Trophoblast cell (in vitro differentiated cells and primary cell): ENCODE results near the gene TGIF1.

Source experiments
- DNase-seq, 2 donors: peaks; one replicate each; pipeline ENCODE4 v3.0.0-alpha.2; 2016
- H2AFZ ChIP-seq: 2 replicates; pipeline ENCODE4 v1.6.1; 2013; ENCODE audit warnings: low read length, moderate library complexity, mild to moderate bottlenecking; ENCODE audit not compliant: insufficient read depth, poor library complexity
- H2AK5ac ChIP-seq: 2 replicates; pipeline ENCODE4 v1.6.1; 2013; ENCODE audit warnings: mild to moderate bottlenecking, low read length
- H2BK120ac ChIP-seq: 2 replicates; pipeline ENCODE4 v1.6.1; 2013; ENCODE audit warnings: low read length, mild to moderate bottlenecking, moderate library complexity; ENCODE audit not compliant: insufficient read depth, poor library complexity
- H2BK12ac ChIP-seq: 2 replicates; pipeline ENCODE4 v1.6.1; 2013; ENCODE audit warnings: mild to moderate bottlenecking, low read length, moderate library complexity
- H2BK5ac ChIP-seq: 2 replicates; pipeline ENCODE4 v1.6.1; 2013; ENCODE audit warnings: low read length, low read depth, moderate library complexity, mild to moderate bottlenecking; ENCODE audit not compliant: poor library complexity
- H3K14ac ChIP-seq: 2 replicates; pipeline ENCODE4 v1.6.1; 2013; ENCODE audit warnings: mild to moderate bottlenecking, low read length
- H3K18ac ChIP-seq: 2 replicates; pipeline ENCODE4 v1.6.1; 2013; ENCODE audit warnings: mild to moderate bottlenecking, low read length
- H3K23ac ChIP-seq: 2 replicates; pipeline ENCODE4 v1.6.1; 2013; ENCODE audit warnings: low read length
- H3K27ac ChIP-seq: 2 replicates; pipeline ENCODE4 v1.5.1; 2013; ENCODE audit warnings: low read depth, mild to moderate bottlenecking, inconsistent platforms, low read length, moderate library complexity
- H3K27me3 ChIP-seq: 2 replicates; pipeline ENCODE4 v1.6.1; 2013; ENCODE audit warnings: inconsistent platforms, mild to moderate bottlenecking, low read length, moderate library complexity; ENCODE audit not compliant: insufficient read depth
- H3K36me3 ChIP-seq, 2 experiments: 1 replicate in 1 of 2; 2 replicates in 1 of 2; pipeline ENCODE4 v1.6.1; 2013; ENCODE audit warnings: low read length in 2 of 2, mild to moderate bottlenecking in 2 of 2, moderate library complexity in 1 of 2; ENCODE audit not compliant: insufficient read depth in 2 of 2, control insufficient read depth in 1 of 2
- H3K4ac ChIP-seq: 2 replicates; pipeline ENCODE4 v1.6.1; 2013; ENCODE audit warnings: low read depth, mild to moderate bottlenecking, low read length, moderate library complexity
- H3K4me1 ChIP-seq, 2 experiments: 1 replicate in 1 of 2; 2 replicates in 1 of 2; pipeline ENCODE4 v1.6.1; 2013; ENCODE audit warnings: low read length in 2 of 2, mild to moderate bottlenecking in 2 of 2, moderate library complexity in 1 of 2; ENCODE audit not compliant: insufficient read depth in 2 of 2, control insufficient read depth in 1 of 2
- H3K4me2 ChIP-seq: 2 replicates; pipeline ENCODE4 v1.6.1; 2013; ENCODE audit warnings: inconsistent platforms, mild to moderate bottlenecking, low read length, moderate library complexity
- H3K4me3 ChIP-seq: 2 replicates; pipeline ENCODE4 v1.5.1; 2013; ENCODE audit warnings: mild to moderate bottlenecking, low read depth, low read length, inconsistent platforms
- H3K79me1 ChIP-seq: one replicate; pipeline ENCODE4 v1.6.1; 2013; ENCODE audit warnings: low read length
- H3K79me2 ChIP-seq: 2 replicates; pipeline ENCODE4 v1.6.1; 2013; ENCODE audit warnings: low read length, mild to moderate bottlenecking; ENCODE audit not compliant: control insufficient read depth, insufficient read depth, poor library complexity
- H3K9ac ChIP-seq: 2 replicates; pipeline ENCODE4 v1.6.1; 2013; ENCODE audit warnings: mild to moderate bottlenecking, low read length
- H3K9me3 ChIP-seq: 2 replicates; pipeline ENCODE4 v1.6.1; 2013; ENCODE audit warnings: low read depth, mild to moderate bottlenecking, control low read depth, inconsistent platforms, low read length; ENCODE audit not compliant: insufficient read depth
- H4K12ac ChIP-seq: 2 replicates; pipeline ENCODE4 v1.6.1; 2013; ENCODE audit warnings: low read depth, mild to moderate bottlenecking, low read length, moderate library complexity
- H4K8ac ChIP-seq: 2 replicates; pipeline ENCODE4 v1.6.1; 2013; ENCODE audit warnings: low read depth, mild to moderate bottlenecking, low read length, moderate library complexity
- H4K91ac ChIP-seq: one replicate; pipeline ENCODE4 v1.6.1; 2013; ENCODE audit warnings: low read depth, mild to moderate bottlenecking, low read length, moderate library complexity
- WGBS: extraction: QIAGEN DNeasy Blood & Tissue Kit; methylation state at CpG from one replicate; pipeline ENCODE4 v1.1.7; 2013; ENCODE audit warnings: missing lambda C conversion rate; ENCODE audit not compliant: insufficient read length, insufficient coverage; ENCODE audit errors: extremely low coverage; 5-methylcytosine and 5-hydroxymethylcytosine counted together

Gene TGIF1

DNA sequence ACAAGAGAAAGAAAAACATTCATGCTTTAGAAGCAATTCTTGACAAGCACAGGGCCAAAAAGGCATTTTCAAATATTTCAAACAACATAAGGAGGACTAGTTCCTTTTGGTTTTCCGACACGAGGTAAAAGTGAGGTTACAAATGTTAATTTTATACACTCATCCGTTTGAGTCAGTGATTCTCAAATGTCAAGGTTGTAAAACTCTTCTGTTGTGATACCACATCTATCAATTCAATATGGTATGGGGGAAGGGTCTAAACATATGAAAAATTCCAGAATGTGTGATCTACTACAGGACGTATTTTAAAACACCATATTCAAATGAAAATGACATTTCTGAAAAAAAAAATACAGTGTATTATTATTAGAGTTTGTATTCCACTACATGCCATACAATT lies 52.7 kb downstream of the TGIF1 start:
- H3K4ac ChIP-seq = no peak overlapping the region
- H3K79me2 ChIP-seq = no peaks in the 10 kb centered on the region
- WGBS = no CpG with 5 or more reads among the region's 4 CpGs
- no peaks in the 10 kb centered on the region for H3K9me3 ChIP-seq
- no peak overlapping the region for H3K4me2 ChIP-seq
- H3K18ac ChIP-seq = no peak overlapping the region
- H2AK5ac ChIP-seq = no peak overlapping the region
- H2AFZ ChIP-seq = no peak overlapping the region
- no peak overlapping the region for H2BK12ac ChIP-seq
- no peak overlapping the region for H2BK5ac ChIP-seq
- H4K8ac ChIP-seq = no peak overlapping the region
- H3K14ac ChIP-seq = no peak overlapping the region
- no peak for DNase-seq
- H3K9ac ChIP-seq = no peak overlapping the region
- peaks cover 16% of the 10 kb centered on the region for H3K27me3 ChIP-seq
- no peaks in the 10 kb centered on the region for H3K79me1 ChIP-seq
- no peak overlapping the region for H3K23ac ChIP-seq
- H3K4me3 ChIP-seq = no peak overlapping the region
- no peak overlapping the region for H3K27ac ChIP-seq
- no peak overlapping the region for H2BK120ac ChIP-seq
- peaks cover 0 to 2% of the 10 kb centered on the region in 2 experiments for H3K4me1 ChIP-seq
- H3K36me3 ChIP-seq = no peaks in the 10 kb centered on the region
- no peak overlapping the region for H4K12ac ChIP-seq
- no peak overlapping the region for H4K91ac ChIP-seq

GRCh38 chr18:3504637-3505036 lies 54.7 kb downstream of the TGIF1 start:
- no peak overlapping the region for H3K18ac ChIP-seq
- DNase-seq = no peak
- H3K4me1 ChIP-seq = no peaks in the 10 kb centered on the region
- H3K4ac ChIP-seq = no peak overlapping the region
- peaks cover 2% of the 10 kb centered on the region for H3K27me3 ChIP-seq
- H3K4me3 ChIP-seq = no peak overlapping the region
- H3K79me1 ChIP-seq = peaks cover 2% of the 10 kb centered on the region
- H3K9me3 ChIP-seq = no peaks in the 10 kb centered on the region
- H4K91ac ChIP-seq = no peak overlapping the region
- no peaks in the 10 kb centered on the region for H3K36me3 ChIP-seq
- H3K79me2 ChIP-seq = no peaks in the 10 kb centered on the region
- no peak overlapping the region for H4K12ac ChIP-seq
- H2AFZ ChIP-seq = no peak overlapping the region
- no peak overlapping the region for H3K9ac ChIP-seq
- no peak overlapping the region for H3K27ac ChIP-seq
- no peak overlapping the region for H3K23ac ChIP-seq
- no peak overlapping the region for H2BK5ac ChIP-seq
- H3K14ac ChIP-seq = no peak overlapping the region
- WGBS = no CpG with 5 or more reads among the region's 5 CpGs
- H2AK5ac ChIP-seq = no peak overlapping the region
- H4K8ac ChIP-seq = no peak overlapping the region
- H2BK120ac ChIP-seq = no peak overlapping the region
- H2BK12ac ChIP-seq = no peak overlapping the region
- H3K4me2 ChIP-seq = no peak overlapping the region

DNA sequence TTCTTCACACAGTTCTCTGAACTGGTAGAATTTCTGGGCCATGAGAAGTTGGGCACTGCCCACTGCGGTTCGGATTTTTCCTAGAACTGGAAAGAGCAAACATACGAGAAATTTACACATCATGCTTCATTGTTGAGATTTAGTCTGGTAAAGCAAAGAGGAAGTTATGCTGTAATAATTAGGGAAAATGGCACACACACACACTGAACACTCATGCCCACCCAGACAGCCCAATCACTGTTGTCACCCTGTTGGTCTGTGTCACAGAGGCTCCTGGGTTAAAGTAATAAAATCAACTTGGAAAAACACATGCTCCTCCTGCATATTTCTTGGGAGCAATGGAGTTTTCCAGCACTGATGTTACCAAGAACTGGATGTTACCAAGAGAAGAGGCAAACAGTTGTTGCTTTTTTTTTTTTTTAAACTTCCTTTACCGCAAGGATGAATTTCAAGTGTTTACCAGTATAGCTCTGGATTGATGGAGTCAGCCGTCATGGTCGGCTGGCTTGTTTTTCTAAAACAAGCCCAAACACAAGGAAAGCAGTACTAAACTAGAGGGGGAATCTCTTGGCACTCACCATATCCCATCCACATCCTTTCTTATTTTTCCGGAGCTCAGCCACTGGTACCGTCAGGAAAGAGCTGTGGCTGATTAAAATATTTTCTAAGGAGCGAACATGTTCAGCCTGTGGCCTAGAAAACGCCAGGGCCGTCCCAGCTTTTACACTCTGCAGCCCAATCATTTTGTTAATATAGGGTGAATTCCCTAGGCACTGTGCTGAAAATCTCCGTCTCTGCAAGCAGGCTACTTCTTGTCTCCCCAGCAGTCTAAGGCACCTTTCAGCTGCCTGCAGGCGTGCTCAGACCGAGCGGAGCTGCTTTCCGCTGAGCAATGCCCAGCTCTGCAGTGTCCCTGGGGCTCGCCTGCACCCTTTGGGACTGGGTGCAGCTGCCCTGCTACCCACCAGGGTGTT lies 58.9 kb downstream of the TGIF1 start:
- Histone ChIP-seq H3K14ac (no peak overlapping the region), H3K4ac (no peak overlapping the region), H2BK12ac (no peak overlapping the region), H2AFZ (no peak overlapping the region), H3K27me3 (no peaks in the 10 kb centered on the region), H3K18ac (no peak overlapping the region), H3K4me2 (no peak overlapping the region), H3K79me1 (peaks cover 2% of the 10 kb centered on the region), H4K8ac (no peak overlapping the region), H2AK5ac (no peak overlapping the region), H4K91ac (no peak overlapping the region), H3K4me1 (no peaks in the 10 kb centered on the region), H3K23ac (no peak overlapping the region), H4K12ac (no peak overlapping the region), H3K9ac (no peak overlapping the region), H3K36me3 (no peaks in the 10 kb centered on the region), H2BK5ac (no peak overlapping the region), H3K79me2 (no peaks in the 10 kb centered on the region), H3K4me3 (no peak overlapping the region), H2BK120ac (no peak overlapping the region), H3K27ac (no peak overlapping the region), H3K9me3 (no peaks in the 10 kb centered on the region)
- no peak for DNase-seq
- no CpG with 5 or more reads among the region's 17 CpGs for WGBS
